Stimulated activated CD8-positive, alpha-beta memory T cell treated with anti-CD3 and anti-CD28 coated beads, Interleukin-4, amount 100 ng/mL, for 4 hours (primary cell): ENCODE data around the gene ABTB2.

Source experiments
- DNase-seq, 2 donors: peaks; one replicate each; pipeline ENCODE4 v3.0.0-alpha.2; 2020; ENCODE audit warnings: low read depth in 2 of 2, low spot score in 1 of 2

Gene ABTB2

GRCh38 chr11:34363363-34364084 lies 5.7 kb upstream of the ABTB2 start:
- DNase-seq: no peak

DNA sequence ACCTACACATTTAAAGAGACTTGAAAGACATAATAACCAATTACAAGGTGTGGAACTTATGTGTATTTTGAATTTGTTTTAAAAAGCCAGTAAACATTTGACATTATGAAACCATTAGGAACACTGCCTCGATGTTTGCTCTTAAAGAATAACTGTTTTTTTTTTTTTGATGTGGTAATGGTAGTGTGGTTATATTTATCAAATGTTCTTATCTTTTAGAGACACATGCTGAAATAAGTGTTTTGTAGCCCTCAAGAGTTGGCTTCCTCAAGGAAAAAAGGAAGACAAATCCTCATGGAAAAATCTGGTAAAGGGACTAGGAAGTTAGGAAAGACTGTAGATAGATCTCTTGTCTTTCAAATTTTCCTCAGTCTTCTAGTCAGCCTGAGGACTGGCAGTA lies 2.2 kb upstream of the ABTB2 start:
- DNase-seq: no peak

DNA sequence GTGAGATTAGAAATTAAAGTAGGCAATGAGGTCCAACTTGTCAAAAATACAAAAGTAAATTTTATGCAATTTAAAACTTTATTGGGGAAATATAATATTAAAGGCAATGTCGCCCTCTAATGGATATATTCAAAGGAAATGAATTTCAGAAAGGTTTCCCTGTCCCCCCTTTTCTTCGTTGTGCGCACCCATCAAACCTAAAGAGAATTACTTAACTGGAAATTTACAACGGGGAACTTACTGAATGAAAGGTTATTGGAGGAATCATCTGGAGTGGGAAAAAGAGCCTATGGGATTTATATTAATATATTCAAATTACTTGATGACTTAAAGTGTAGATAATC lies 1.7 kb upstream of the ABTB2 start:
- no peak for DNase-seq

- peak; percentile 42 to 56 for DNase-seq
These were observed 1.1 kb upstream of the ABTB2 start for GRCh38 chr11:34358728-34359547.

- DNase-seq: no peak
These were observed 483 bp upstream of the ABTB2 start for GRCh38 chr11:34358258-34358727.

DNA sequence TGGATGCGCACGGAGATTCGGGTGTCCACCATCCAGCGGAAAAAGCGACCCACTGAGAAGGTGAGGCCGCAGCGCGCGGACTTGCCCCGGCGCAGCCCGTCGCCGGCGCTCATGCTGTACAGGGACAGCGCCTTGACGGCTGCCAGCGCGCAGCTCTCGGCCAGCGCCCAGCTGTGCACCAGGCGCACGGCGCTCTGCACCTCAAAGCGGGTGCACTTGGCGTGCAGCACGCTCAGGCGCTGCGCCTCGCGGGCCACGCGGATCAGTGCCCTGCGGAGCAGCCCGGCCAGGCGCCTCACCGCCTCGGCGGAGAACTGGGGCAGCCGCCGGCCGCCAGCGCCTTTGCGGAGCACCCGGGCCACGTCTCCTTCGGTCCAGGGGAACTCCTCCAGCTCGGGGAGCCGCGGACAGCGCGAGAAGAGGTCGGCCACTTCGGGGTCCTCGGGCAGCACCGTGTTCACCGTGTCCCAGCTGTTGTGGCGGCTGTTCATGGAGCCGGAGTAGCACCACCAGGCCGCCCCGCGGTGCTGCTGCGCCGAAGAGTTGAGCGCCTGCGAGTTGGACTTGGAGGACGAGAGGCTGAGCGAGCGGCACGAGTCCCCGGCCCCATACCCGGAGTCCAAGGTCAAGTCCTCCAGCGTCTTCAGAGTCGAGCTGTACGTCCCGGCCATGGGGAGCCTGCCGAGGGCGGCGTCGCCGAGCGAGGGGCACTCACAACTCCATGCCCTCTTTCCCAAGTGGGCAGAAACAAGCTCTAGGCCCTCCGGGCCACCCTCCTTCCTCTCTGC lies 703 bp downstream of the ABTB2 start:
- DNase-seq: no peak

DNA sequence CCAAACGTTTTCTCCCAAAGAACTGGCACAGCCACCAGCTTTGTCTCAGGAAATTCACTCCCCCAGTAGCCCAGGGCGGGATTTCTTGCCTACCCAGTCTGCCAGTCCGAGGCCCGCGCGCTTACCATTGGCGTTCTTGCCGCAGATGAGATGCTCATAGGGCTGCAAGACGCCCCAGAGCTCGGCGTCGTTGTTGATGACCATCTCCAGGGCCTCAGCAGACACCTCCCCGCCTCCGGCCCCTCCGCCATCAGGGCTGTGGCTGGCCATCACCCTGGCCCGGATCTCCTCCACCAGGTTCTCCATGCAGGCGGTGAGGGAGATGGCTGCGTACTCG lies 1.3 kb downstream of the ABTB2 start:
- DNase-seq: no peak

- DNase-seq: no peak
These were observed 1.7 kb downstream of the ABTB2 start for GRCh38 chr11:34356130-34356529.

DNA sequence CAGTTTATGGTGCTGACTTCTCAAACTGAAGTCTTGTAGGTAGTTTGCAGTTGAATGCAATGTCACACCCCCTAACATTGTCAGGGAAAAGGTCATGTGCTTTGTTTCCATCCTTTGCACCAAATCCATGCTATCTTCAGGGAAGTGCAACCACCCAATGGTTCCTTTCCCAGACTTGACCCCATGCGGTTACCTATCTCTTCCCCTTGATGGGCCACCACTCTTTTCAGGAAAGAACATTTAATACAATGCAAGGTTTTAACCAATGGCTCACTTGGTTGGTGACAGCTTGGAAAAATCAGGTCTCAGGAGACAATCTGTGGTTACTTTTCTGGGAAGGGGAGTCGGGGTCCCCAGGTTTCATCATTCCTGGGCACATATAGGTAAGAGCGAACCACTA lies 2.1 kb downstream of the ABTB2 start:
- no peak for DNase-seq

DNA sequence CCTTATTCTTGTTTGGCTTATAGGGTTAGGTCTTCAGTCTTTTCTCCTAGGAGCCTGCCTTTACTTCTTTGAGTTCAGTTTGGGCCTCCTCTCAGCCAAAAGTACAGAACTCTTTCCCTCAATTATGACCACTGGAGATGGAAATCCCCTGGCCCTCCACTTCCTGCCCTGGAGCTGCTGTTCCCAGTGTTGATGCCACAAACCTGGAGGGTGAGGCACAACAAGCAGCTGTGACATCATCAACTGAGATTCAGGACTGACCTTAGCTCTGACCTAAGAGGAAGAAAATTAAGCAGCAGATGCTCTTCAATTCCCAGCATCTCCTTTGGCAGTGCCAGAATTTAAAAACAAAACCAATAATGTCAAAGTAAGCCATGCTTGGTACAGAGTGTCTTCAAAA lies 3.0 kb downstream of the ABTB2 start:
- DNase-seq: no peak

GRCh38 chr11:34353881-34354280 lies 3.9 kb downstream of the ABTB2 start:
- no peak for DNase-seq

GRCh38 chr11:34351687-34352469 lies 5.9 kb downstream of the ABTB2 start:
- no peak for DNase-seq

DNA sequence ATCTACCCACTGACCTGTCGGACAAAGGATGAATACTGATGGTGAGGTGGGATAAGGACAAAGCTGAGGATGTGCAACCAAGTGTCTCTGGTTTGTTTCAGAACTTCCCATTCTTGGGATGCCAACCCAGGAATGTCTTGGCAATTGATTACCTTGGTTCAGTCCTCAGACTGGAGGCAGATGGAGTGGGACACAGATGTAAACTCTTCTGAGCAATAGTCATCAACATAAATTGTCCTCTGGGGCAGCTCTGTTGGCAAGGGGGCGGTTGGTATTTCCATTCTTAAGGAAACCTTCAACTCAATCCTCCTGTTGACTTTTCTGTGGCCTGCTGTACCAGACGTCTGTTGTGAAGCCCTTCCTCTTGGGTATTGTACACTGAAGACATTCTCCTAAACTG lies 6.8 kb downstream of the ABTB2 start:
- DNase-seq: no peak

GRCh38 chr11:34349882-34350281 lies 7.9 kb downstream of the ABTB2 start:
- DNase-seq: no peak

DNA sequence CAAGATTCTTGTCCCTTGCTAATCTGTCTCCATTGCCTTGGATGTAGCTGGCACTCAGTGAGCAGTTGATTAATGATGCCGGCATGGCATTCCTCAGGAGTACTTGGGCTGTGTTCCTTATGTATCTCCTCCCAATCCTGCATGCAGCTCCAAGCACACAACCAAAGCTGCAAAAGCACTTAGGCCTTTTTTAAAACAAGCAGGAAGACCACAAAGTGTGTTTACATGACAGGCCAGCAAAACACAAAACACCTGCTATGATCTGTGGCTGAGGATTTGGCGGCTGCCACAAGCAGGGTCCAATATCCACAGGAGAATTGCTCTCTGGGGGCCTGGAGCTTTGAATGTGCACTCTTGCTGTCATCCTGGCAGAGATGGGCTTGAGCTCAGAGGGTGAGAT lies 8.9 kb downstream of the ABTB2 start:
- DNase-seq: no peak

DNA sequence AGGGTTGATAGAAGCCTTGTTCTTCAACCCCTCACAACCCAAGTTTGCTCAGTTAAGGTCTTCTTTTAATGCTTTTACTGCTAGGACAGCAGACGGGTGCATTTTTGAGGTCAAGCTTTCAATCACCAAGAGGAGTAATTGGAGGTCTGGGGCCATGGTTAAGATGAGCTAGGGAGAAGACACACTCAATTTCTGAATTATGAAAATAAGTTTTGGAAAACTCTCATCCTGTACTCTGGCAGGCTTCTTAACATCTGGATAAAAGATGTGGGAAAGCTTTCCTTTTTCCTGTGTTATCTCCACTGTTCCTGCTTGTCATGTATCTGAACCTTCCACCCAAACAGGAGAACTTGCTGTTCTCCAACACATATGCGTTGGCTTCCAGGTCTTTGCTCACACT lies 9.7 kb downstream of the ABTB2 start:
- no peak for DNase-seq

- DNase-seq: no peak
These were observed 11.3 kb downstream of the ABTB2 start for GRCh38 chr11:34346551-34346950.

DNA sequence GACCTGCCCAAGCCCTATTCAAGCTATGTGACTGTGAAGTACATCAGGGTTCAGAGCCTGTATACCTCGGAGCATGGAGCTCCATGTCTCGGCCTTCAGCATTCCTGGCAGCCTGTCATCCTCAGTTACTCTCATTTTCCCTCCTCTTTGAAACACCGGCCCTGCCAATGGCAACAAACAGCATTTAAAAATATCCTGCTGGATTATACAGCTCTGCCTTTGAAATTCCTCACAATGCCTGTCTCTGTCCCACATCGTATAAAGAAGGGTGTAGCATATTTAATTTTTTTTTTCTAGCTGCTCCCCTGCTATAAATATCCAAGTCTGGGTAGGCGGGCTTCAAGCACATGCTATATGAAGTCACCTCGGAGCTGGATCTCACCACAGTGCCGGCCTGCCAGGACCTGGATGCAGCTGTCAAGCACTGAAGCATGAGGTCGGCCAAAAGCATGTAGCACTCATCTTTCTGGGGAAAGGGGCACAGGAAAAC lies 11.8 kb downstream of the ABTB2 start:
- no peak for DNase-seq

GRCh38 chr11:34345540-34345876 lies 12.3 kb downstream of the ABTB2 start:
- DNase-seq: no peak

DNA sequence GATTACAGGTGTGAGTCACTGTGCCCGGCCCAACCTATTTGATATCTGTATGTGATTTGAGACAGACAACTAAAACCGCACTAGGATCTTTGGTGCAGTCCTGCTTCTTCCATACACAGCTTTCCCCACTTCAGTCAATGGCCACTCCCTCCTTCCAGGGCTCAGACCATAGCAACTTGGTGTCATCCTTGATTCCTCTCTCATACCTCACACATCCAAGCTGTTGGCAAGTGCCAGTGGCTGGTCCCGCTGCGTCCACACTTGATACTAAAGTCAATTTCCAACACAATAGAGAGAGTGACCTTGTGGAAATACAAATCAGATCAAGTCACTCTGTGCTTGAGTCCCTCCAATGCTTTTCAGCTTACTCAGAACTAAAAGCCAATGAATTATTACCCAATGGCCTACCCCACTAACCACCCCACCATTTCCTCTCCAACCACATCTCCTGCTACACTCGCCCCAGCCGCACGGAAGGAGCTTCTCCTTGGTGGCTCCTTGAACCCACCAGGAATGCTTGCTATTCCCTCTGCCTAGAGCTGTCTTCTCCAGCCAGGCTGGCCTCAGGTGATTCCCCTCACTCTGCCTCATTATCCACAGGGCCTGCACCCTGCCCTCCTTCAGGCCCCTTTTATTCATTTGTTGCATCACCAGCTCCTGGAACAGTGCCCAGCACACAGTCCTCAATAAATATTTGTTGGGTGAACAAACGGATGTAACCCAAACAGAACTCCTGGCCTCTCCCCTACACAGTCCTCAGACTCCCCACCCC lies 12.9 kb downstream of the ABTB2 start:
- DNase-seq: no peak

DNA sequence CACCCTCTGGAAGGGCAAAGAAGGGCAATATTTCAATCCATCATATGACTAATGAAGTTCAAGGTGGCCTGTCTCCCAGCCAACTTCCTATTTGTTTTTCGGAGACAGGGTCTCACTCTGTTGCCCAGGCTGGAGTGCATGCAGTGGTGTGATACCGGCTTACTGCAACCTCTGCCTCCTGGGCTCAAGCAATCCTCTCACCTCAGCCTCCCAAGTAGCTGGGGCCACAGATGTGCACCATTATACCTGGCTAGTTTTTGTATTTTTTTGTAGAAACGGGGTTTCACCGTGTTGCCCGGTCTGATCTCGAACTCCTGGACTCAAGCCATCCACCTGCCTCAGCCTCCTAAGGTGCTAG lies 13.4 kb downstream of the ABTB2 start:
- DNase-seq: no peak
